H1 (cell line): ENCODE measurements around the gene OR5K2. TPM values are rescaled to one million over a fixed set of nuclear protein-coding genes. Genes with fewer than 3 reads are reported as not detected.

Experiments
- CTCF ChIA-PET: fragments of 300-600 bp; sonication (Branson Sonifier 250); formaldehyde crosslinking; loops from one replicate; lab custom pipeline; 2021; ENCODE audit not compliant: partially characterized antibody; lab: Charles Lee
- POLR2A ChIA-PET: fragments of 300-600 bp; sonication (Branson Sonifier 250); formaldehyde crosslinking; loops from one replicate; lab custom pipeline; 2021; ENCODE audit warnings: inconsistent platforms; ENCODE audit not compliant: partially characterized antibody; lab: Charles Lee
- DNase-seq, 2 experiments: peaks; one replicate each; pipeline versions ENCODE4 v3.0.0 to v3.0.0-alpha.2; 2010 to 2022; ENCODE audit warnings: low spot score in 2 of 2, low read depth in 1 of 2, mixed read lengths in 1 of 2
- FAIRE-seq: peaks from 2 replicates; lab custom pipeline; 2011; peaks lifted over from hg19 to GRCh38; lab: Jason Lieb, UNC
- H2AFZ ChIP-seq: 2 replicates; pipeline ENCODE4 v1.8.1; 2012; ENCODE audit warnings: low read length, inconsistent platforms
- H2AK5ac ChIP-seq: 2 replicates; pipeline ENCODE4 v1.6.1; 2013; ENCODE audit warnings: low read depth, low read length
- H2BK120ac ChIP-seq: replicated peaks from 2 replicates; pipeline ENCODE3; 2013; ENCODE audit warnings: low read depth, low read length, inconsistent platforms
- H2BK12ac ChIP-seq: 2 replicates; pipeline ENCODE4 v1.6.1; 2013; ENCODE audit warnings: low read depth, low read length
- H2BK15ac ChIP-seq: 2 replicates; pipeline ENCODE4 v1.6.1; 2013; ENCODE audit warnings: low read length
- H2BK20ac ChIP-seq: 2 replicates; pipeline ENCODE4 v1.6.1; 2013; ENCODE audit warnings: low read length
- H2BK5ac ChIP-seq: 2 replicates; pipeline ENCODE4 v1.6.1; 2013; ENCODE audit warnings: low read depth, low read length
- H3K14ac ChIP-seq: 2 replicates; pipeline ENCODE4 v1.6.1; 2013; ENCODE audit warnings: inconsistent platforms; ENCODE audit not compliant: insufficient read length
- H3K18ac ChIP-seq: 2 replicates; pipeline ENCODE4 v1.6.1; 2013; ENCODE audit warnings: low read length; ENCODE audit errors: extremely low read depth
- H3K23ac ChIP-seq: 2 replicates; pipeline ENCODE4 v1.6.1; 2013; ENCODE audit warnings: inconsistent platforms; ENCODE audit not compliant: insufficient read length
- H3K23me2 ChIP-seq: 2 replicates; pipeline ENCODE4 v1.6.1; 2013; ENCODE audit warnings: low read depth, low read length
- H3K27ac ChIP-seq: 2 replicates; pipeline ENCODE4 v1.6.1; 2011; ENCODE audit warnings: low read depth, low read length, inconsistent platforms
- H3K27me3 ChIP-seq, 4 experiments: replicated peaks in 1 of 4; 1 replicate in 1 of 4; 2 replicates in 3 of 4; pipeline versions ENCODE4 v1.6.1 to v1.8.1; 2011 to 2013; ENCODE audit warnings: low read length in 3 of 4, mild to moderate bottlenecking in 3 of 4, inconsistent platforms in 2 of 4, mixed read lengths in 2 of 4, moderate library complexity in 1 of 4; ENCODE audit not compliant: control insufficient read depth in 3 of 4, insufficient read depth in 3 of 4; ENCODE audit errors: extremely low read depth in 1 of 4
- H3K36me3 ChIP-seq, 4 experiments: 2 replicates each; pipeline versions ENCODE4 v1.6.1 to v1.8.1; 2011 to 2013; ENCODE audit warnings: mild to moderate bottlenecking in 4 of 4, low read length in 3 of 4, moderate library complexity in 2 of 4, control low read depth in 1 of 4, inconsistent platforms in 1 of 4; ENCODE audit not compliant: insufficient read depth in 4 of 4, control insufficient read depth in 2 of 4
- H3K4ac ChIP-seq: replicated peaks from 2 replicates; pipeline ENCODE3; 2013; ENCODE audit warnings: low read length, low read depth, mixed read lengths, inconsistent platforms; ENCODE audit not compliant: insufficient read length
- H3K4me1 ChIP-seq, 4 experiments: replicated peaks in 1 of 4; 1 replicate in 1 of 4; 2 replicates in 3 of 4; pipeline versions ENCODE4 v1.6.1 to v1.8.1; 2011 to 2013; ENCODE audit warnings: low read length in 3 of 4, inconsistent platforms in 2 of 4, mixed read lengths in 1 of 4; ENCODE audit not compliant: insufficient read depth in 4 of 4, control insufficient read depth in 3 of 4
- H3K4me2 ChIP-seq, 2 experiments: 2 replicates each; pipeline versions ENCODE4 v1.6.1 to v1.8.1; 2011 to 2013; ENCODE audit warnings: low read depth in 2 of 2, low read length in 2 of 2, control low read depth in 1 of 2, inconsistent platforms in 1 of 2, mild to moderate bottlenecking in 1 of 2; ENCODE audit not compliant: insufficient read depth in 1 of 2
- H3K4me3 ChIP-seq, 4 experiments: fragments of 200-600, 300-600 bp in 1 of 4; sonication (generic), shearing (Covaris generic), sonication (Bioruptor Twin) in 1 of 4; 2 replicates each; pipeline versions ENCODE4 v1.5.1 to v1.8.1; 2011 to 2016; ENCODE audit warnings: low read length in 4 of 4, low read depth in 3 of 4, control low read depth in 2 of 4, inconsistent platforms in 2 of 4, mild to moderate bottlenecking in 2 of 4, mixed read lengths in 1 of 4, moderate library complexity in 1 of 4; ENCODE audit not compliant: insufficient read depth in 2 of 4; ENCODE audit errors: extremely low read depth in 1 of 4
- H3K56ac ChIP-seq: replicated peaks from 2 replicates; pipeline ENCODE3; 2013; ENCODE audit warnings: low read depth, mild to moderate bottlenecking, mixed read lengths, low read length, inconsistent platforms; ENCODE audit not compliant: insufficient read length
- H3K79me1 ChIP-seq: 2 replicates; pipeline ENCODE4 v1.6.1; 2013; ENCODE audit warnings: low read depth, low read length, control low read depth
- H3K79me2 ChIP-seq, 2 experiments: 2 replicates each; pipeline versions ENCODE4 v1.6.1 to v1.8.1; 2012 to 2013; ENCODE audit warnings: low read length in 2 of 2, mild to moderate bottlenecking in 2 of 2, inconsistent platforms in 1 of 2; ENCODE audit not compliant: insufficient read depth in 2 of 2, control insufficient read depth in 1 of 2
- H3K9ac ChIP-seq, 4 experiments: replicated peaks in 1 of 4; 1 replicate in 1 of 4; 2 replicates in 3 of 4; pipeline versions ENCODE4 v1.6.1 to v1.8.1; 2011 to 2013; ENCODE audit warnings: low read depth in 3 of 4, low read length in 3 of 4, control low read depth in 2 of 4, mild to moderate bottlenecking in 2 of 4, moderate library complexity in 2 of 4, inconsistent platforms in 1 of 4; ENCODE audit errors: extremely low read depth in 1 of 4
- H3K9me3 ChIP-seq, 2 experiments: 2 replicates each; pipeline versions ENCODE4 v1.6.1 to v1.8.1; 2012 to 2013; ENCODE audit warnings: mild to moderate bottlenecking in 2 of 2, moderate library complexity in 2 of 2, control low read depth in 1 of 2, inconsistent platforms in 1 of 2, low read depth in 1 of 2, low read length in 1 of 2, mixed read lengths in 1 of 2; ENCODE audit not compliant: insufficient read depth in 2 of 2
- H4K20me1 ChIP-seq, 2 experiments: replicated peaks in 1 of 2; 2 replicates each; pipeline versions ENCODE3 to v1.8.1; 2011 to 2013; ENCODE audit warnings: inconsistent platforms in 2 of 2, low read length in 2 of 2, mild to moderate bottlenecking in 1 of 2; ENCODE audit not compliant: insufficient read depth in 2 of 2, control insufficient read depth in 1 of 2
- H4K5ac ChIP-seq: 2 replicates; pipeline ENCODE4 v1.6.1; 2013; ENCODE audit warnings: low read length, low read depth, mixed read lengths, inconsistent platforms; ENCODE audit not compliant: insufficient read length
- H4K8ac ChIP-seq: 2 replicates; pipeline ENCODE4 v1.8.0; 2013; ENCODE audit warnings: mild to moderate bottlenecking, moderate library complexity, low read length, inconsistent platforms; ENCODE audit not compliant: insufficient read depth; ENCODE audit errors: extremely low read depth
- H4K91ac ChIP-seq: replicated peaks from 2 replicates; pipeline ENCODE3; 2013; ENCODE audit warnings: low read length, mixed read lengths, inconsistent platforms; ENCODE audit not compliant: insufficient read length
- KDM1A ChIP-seq: fragments of 200-600, 300-600 bp; sonication (generic); IDR thresholded peaks from 2 replicates; pipeline ENCODE4 v1.7.1; 2016; ENCODE audit warnings: mild to moderate bottlenecking, low read length, borderline replicate concordance
- KDM5A ChIP-seq: fragments of 200-600 bp; IDR thresholded peaks from 2 replicates; pipeline ENCODE4 v1.7.1; 2012; ENCODE audit warnings: mild to moderate bottlenecking, low read length, inconsistent platforms, mixed read lengths
- MAX ChIP-seq: IDR thresholded peaks from 2 replicates; pipeline ENCODE4 v1.6.1; 2012; ENCODE audit warnings: inconsistent platforms
- RBBP5 ChIP-seq: IDR thresholded peaks from 2 replicates; pipeline ENCODE4 v1.7.1; 2012; ENCODE audit warnings: low read depth, mild to moderate bottlenecking, inconsistent platforms, low read length, moderate library complexity, borderline replicate concordance
- SIRT6 ChIP-seq: IDR thresholded peaks from one replicate; pipeline ENCODE4 v1.7.1; 2012; ENCODE audit warnings: low read length, inconsistent platforms
- SP2 ChIP-seq: IDR thresholded peaks from 2 replicates; pipeline ENCODE4 v1.6.1; 2012; ENCODE audit warnings: mild to moderate bottlenecking, low read length, inconsistent platforms
- SP4 ChIP-seq: IDR thresholded peaks from 2 replicates; pipeline ENCODE4 v1.6.1; 2012; ENCODE audit warnings: low read length, inconsistent platforms
- TEAD4 ChIP-seq: IDR thresholded peaks from 2 replicates; pipeline ENCODE4 v1.6.1; 2012; ENCODE audit warnings: low read depth, low read length, inconsistent platforms, mixed read lengths
- polyA plus RNA-seq, 7 experiments: library from polyadenylated mRNA; depleted of rRNA in 3 of 7; stranded (reverse) in 5 of 7; unstranded in 2 of 7; fragments of >200 nt in 5 of 7; fragments of 200-250 nt in 2 of 7; gene quantifications; 1 replicate in 5 of 7; 2 replicates in 1 of 7; 4 replicates in 1 of 7; pipeline versions ENCODE4 v1.2.1 to v1.2.3, GENCODE V29; 2011 to 2013; ENCODE audit warnings: missing spikeins in 2 of 7, mixed read lengths in 2 of 7
- total RNA-seq: library from RNA; stranded (reverse); fragmentation: NEBNext Ultra II Directional; extraction: Animal tissue kit (Norgen Biotek cat#: 25700); gene quantifications from 2 replicates; pipeline ENCODE4 v1.2.1, GENCODE V29; 2021
- TF ChIP-seq, protein P1 (sequence below): IDR thresholded peaks from 2 replicates; pipeline ENCODE4 v1.6.1; 2011; ENCODE audit warnings: low read length, improper control_type of control experiment
- TF ChIP-seq, protein P2 (sequence below): IDR thresholded peaks from 2 replicates; pipeline ENCODE4 v1.6.1; 2012; ENCODE audit warnings: low read length, inconsistent platforms

The OR5K2 gene
- total and polyA plus RNA-seq, 2 of the 8 experiments (the other 6 are each of a cell fraction or from before 2014, with no cell fraction given): not detected

DNA sequence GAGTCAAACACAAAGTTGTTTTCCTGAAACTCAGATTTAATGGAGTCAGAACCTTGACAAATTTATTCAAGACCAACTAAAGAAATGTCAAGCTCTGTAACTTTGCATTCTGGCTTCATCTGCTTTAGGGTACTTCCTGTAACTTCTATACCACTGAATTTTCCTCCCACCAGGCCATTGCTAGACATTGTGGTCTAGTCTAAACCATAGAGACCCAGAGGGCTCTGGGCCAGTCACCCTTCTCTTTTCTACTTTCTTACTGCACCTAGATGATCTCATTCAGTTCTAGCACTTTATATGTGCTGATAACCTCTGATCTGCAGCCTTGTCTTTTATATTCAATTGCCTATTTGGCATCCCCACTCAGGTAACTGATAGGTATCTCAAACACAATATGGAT is 37.3 kb upstream of the OR5K2 start:
- FAIRE-seq (no peak), DNase-seq (no peak)
- ChIA-PET CTCF (interaction anchor here (0.6 kb wide), 1 partner anchor 11 kb away, joined by 3 read pairs; no protein-coding TSS in a partner anchor), POLR2A (no interaction called here)
- Histone ChIP-seq H2AK5ac (no peak overlapping the region), H3K4me2 (no peak overlapping the region), H4K8ac (no peak overlapping the region), H3K23me2 (no peaks in the 10 kb centered on the region; the same call in 1 of the 2 replicates), H3K4me3 (no peak overlapping the region), H3K4ac (no peak overlapping the region), H2BK5ac (no peak overlapping the region), H3K14ac (no peak overlapping the region), H2BK120ac (no peak overlapping the region), H2BK15ac (no peak overlapping the region), H3K79me1 (no peaks in the 10 kb centered on the region), H3K27me3 (no peaks in the 10 kb centered on the region), H3K9me3 (0 out of 4 replicates have a peak, but pooled peaks cover 0 to 4% of the 10 kb centered on the region in 2 experiments), H2BK20ac (no peak overlapping the region), H3K18ac (no peak overlapping the region), H4K20me1 (no peaks in the 10 kb centered on the region), H3K36me3 (no peaks in the 10 kb centered on the region), H3K23ac (no peak overlapping the region), H3K9ac (no peak overlapping the region), H2AFZ (no peak overlapping the region), H4K5ac (no peak overlapping the region), H2BK12ac (no peak overlapping the region), H3K79me2 (no peaks in the 10 kb centered on the region), H3K27ac (no peak overlapping the region), H3K56ac (no peak overlapping the region), H3K4me1 (no peaks in the 10 kb centered on the region), H4K91ac (no peak overlapping the region)
- TF ChIP-seq KDM1A (no peak), KDM5A (no peak), SIRT6 (no peak), SP2 (no peak), TEAD4 (no peak), MAX (no peak), SP4 (no peak), RBBP5 (no peak)
- TF ChIP-seq, protein P1, sequence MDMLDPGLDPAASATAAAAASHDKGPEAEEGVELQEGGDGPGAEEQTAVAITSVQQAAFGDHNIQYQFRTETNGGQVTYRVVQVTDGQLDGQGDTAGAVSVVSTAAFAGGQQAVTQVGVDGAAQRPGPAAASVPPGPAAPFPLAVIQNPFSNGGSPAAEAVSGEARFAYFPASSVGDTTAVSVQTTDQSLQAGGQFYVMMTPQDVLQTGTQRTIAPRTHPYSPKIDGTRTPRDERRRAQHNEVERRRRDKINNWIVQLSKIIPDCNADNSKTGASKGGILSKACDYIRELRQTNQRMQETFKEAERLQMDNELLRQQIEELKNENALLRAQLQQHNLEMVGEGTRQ: no peak
- TF ChIP-seq, protein P2, sequence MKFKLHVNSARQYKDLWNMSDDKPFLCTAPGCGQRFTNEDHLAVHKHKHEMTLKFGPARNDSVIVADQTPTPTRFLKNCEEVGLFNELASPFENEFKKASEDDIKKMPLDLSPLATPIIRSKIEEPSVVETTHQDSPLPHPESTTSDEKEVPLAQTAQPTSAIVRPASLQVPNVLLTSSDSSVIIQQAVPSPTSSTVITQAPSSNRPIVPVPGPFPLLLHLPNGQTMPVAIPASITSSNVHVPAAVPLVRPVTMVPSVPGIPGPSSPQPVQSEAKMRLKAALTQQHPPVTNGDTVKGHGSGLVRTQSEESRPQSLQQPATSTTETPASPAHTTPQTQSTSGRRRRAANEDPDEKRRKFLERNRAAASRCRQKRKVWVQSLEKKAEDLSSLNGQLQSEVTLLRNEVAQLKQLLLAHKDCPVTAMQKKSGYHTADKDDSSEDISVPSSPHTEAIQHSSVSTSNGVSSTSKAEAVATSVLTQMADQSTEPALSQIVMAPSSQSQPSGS: no peak
